ENCODE measurements around the gene CFAP52.

CFAP52 gene

DNA sequence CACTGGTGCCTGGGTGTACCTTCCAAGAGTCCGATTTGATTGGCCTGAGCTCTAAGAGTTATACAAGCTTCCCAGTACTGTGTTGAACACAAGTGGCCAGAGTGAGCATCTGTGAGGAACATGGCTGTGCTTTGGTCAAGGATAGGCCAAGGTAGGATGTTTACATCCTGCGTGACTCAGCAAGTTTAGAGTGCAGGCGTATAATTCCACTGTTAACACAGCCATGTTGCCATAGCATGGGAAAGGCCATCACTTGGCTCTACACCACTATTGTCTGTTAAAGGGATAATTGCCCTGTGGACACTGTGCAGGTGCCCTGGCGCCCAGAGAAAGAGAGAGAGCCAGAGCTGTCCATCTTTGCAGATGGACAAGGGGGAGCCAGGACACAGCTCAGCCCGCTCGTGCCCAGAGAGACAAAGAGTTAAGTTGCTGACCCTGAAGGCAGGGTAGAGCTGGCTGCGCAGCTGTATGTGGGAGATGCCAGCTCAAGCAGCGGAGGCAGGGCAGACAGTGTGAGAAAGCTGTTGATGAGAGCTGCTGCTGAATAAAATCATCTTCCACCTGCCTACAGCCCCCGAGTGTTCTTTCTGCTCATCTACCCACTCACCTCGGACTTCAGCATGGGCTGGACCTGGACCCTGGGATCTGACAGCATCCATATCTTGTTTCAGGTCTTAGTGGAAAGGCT lies 11.7 kb downstream of the CFAP52 start:
- TF ChIP-seq, protein P1, sequence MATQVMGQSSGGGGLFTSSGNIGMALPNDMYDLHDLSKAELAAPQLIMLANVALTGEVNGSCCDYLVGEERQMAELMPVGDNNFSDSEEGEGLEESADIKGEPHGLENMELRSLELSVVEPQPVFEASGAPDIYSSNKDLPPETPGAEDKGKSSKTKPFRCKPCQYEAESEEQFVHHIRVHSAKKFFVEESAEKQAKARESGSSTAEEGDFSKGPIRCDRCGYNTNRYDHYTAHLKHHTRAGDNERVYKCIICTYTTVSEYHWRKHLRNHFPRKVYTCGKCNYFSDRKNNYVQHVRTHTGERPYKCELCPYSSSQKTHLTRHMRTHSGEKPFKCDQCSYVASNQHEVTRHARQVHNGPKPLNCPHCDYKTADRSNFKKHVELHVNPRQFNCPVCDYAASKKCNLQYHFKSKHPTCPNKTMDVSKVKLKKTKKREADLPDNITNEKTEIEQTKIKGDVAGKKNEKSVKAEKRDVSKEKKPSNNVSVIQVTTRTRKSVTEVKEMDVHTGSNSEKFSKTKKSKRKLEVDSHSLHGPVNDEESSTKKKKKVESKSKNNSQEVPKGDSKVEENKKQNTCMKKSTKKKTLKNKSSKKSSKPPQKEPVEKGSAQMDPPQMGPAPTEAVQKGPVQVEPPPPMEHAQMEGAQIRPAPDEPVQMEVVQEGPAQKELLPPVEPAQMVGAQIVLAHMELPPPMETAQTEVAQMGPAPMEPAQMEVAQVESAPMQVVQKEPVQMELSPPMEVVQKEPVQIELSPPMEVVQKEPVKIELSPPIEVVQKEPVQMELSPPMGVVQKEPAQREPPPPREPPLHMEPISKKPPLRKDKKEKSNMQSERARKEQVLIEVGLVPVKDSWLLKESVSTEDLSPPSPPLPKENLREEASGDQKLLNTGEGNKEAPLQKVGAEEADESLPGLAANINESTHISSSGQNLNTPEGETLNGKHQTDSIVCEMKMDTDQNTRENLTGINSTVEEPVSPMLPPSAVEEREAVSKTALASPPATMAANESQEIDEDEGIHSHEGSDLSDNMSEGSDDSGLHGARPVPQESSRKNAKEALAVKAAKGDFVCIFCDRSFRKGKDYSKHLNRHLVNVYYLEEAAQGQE (IDR thresholded peaks at IDR 0.05; ENCODE audit: insufficient read depth in 1 of 2, low read depth in 2 of 2, low read length in 2 of 2) = no peak
- TF ChIP-seq FOXP2 (optimal IDR thresholded peaks at IDR 0.05; ENCODE audit: borderline replicate concordance, extremely low read depth, extremely low read length, insufficient read depth) = no peak
- TF ChIP-seq SIN3A (IDR thresholded peaks at IDR 0.05; ENCODE audit: borderline replicate concordance, insufficient read depth, low read length) = no peak
- TF ChIP-seq POLR2AphosphoS5 (IDR thresholded peaks at IDR 0.05; ENCODE audit: low read depth, low read length) = no peak
- TF ChIP-seq TAF1 (IDR thresholded peaks at IDR 0.05; ENCODE audit: borderline replicate concordance, insufficient read depth, low read length) = no peak

DNA sequence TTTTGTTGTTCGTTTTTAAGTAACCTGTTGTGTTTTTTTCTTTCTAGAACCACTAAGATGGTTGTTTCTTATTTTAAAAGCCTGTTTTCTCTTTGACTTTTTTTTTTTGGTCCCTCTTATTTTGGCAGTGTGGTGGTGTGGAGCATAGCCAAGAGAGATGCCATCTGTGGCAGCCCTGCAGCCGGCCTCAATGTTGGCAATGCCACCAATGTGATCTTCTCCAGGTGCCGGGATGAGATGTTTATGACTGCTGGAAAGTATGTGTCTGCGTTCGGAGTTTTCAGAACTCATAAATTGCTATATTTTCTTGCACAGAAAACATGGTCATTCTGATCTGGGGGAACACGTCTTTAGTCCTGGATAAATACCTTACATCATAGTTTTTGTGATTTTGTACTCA lies 17.6 kb downstream of the CFAP52 start:
- TF ChIP-seq FOXP2 (optimal IDR thresholded peaks at IDR 0.05; ENCODE audit: borderline replicate concordance, extremely low read depth, extremely low read length, insufficient read depth) = no peak
- TF ChIP-seq TAF1 (IDR thresholded peaks at IDR 0.05; ENCODE audit: borderline replicate concordance, insufficient read depth, low read length) = no peak
- TF ChIP-seq, protein P1 (IDR thresholded peaks at IDR 0.05; ENCODE audit: insufficient read depth in 1 of 2, low read depth in 2 of 2, low read length in 2 of 2) = no peak
- TF ChIP-seq POLR2AphosphoS5 (IDR thresholded peaks at IDR 0.05; ENCODE audit: low read depth, low read length) = no peak
- TF ChIP-seq SIN3A (IDR thresholded peaks at IDR 0.05; ENCODE audit: borderline replicate concordance, insufficient read depth, low read length) = no peak

DNA sequence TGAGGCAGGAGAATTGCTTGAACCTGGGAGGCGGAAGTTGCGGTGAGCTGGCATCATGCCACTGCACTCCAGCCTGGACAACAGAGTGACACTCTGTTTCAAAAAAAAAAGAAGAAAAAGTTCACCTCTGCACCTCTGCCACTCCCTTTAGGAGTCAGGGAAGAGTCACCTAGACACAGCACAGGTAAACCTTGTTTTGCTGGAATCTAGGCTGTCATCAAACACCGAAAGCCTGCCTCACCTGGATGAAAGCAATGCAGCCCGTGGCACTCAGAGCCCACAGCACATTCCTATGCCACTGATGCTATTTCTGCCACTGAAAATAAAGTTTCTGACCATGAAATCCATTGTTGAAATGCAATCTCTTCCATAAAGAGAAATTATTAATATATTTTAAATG lies 22.2 kb downstream of the CFAP52 start:
- no peak for TF ChIP-seq POLR2AphosphoS5 (IDR thresholded peaks at IDR 0.05; ENCODE audit: low read depth, low read length)
- TF ChIP-seq TAF1 (IDR thresholded peaks at IDR 0.05; ENCODE audit: borderline replicate concordance, insufficient read depth, low read length) = no peak
- no peak for TF ChIP-seq SIN3A (IDR thresholded peaks at IDR 0.05; ENCODE audit: borderline replicate concordance, insufficient read depth, low read length)
- TF ChIP-seq, protein P1 (IDR thresholded peaks at IDR 0.05; ENCODE audit: insufficient read depth in 1 of 2, low read depth in 2 of 2, low read length in 2 of 2) = no peak
- TF ChIP-seq FOXP2 (optimal IDR thresholded peaks at IDR 0.05; ENCODE audit: borderline replicate concordance, extremely low read depth, extremely low read length, insufficient read depth) = no peak

DNA sequence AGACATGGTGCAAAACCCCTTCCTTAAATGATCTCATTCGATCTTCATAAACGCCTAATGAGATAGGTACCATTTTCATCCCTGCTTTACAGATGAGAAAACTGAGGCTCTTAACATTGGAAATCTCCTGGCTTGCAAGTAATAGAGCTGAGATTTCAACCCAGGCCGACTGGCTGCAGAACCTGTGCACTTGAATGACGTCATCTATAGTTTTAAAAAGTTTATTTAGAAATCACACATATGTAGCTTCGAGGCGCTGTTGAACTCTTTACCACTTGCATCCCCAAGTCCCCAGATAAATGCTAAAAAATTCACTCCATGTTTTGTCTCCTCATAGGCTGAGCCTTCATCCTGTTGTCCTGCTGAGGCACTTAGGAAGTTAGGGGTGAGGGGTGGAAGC lies 30.0 kb downstream of the CFAP52 start:
- TF ChIP-seq POLR2AphosphoS5 (IDR thresholded peaks at IDR 0.05; ENCODE audit: low read depth, low read length) = no peak
- TF ChIP-seq TAF1 (IDR thresholded peaks at IDR 0.05; ENCODE audit: borderline replicate concordance, insufficient read depth, low read length) = no peak

DNA sequence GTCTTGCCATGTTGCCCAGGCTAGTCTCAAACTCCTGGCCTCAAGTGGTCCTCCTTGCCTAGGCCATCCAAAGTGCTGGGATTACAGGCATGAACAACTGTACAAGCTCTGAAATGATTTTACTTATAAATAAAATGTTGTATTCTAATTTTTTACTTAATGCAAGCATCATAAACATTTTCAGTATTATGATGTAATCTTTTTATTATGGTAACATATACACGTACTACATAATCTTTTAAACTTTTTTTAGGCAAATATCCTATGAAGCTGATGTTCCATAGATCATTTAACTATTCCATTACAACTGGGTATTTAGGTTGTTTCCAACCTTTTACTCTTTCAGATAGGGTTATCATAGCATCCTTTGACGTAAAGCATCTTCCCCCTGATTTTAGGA lies 35.1 kb downstream of the CFAP52 start:
- no peak for TF ChIP-seq TAF1 (IDR thresholded peaks at IDR 0.05; ENCODE audit: borderline replicate concordance, insufficient read depth, low read length)

DNA sequence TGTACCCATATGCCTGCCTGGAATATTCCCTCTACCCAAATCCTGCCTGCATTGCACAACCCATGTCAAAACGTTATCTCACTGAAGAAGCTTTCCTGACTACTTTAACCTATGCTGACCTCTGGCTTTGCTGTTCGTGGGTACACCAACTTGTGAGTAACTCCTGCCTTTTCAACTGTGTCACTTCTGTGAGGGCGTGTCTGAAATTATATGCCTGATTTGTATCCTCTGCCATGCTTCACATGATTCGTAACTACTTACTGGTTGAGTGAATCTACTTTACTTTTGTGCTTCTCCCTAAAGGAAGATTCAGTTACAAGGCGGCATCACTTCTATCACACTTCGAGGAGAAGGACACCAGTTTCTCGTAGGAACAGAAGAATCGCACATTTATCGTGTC lies 35.6 kb downstream of the CFAP52 start:
- no peak for TF ChIP-seq POLR2AphosphoS5 (IDR thresholded peaks at IDR 0.05; ENCODE audit: low read depth, low read length)
- no peak for TF ChIP-seq SIN3A (IDR thresholded peaks at IDR 0.05; ENCODE audit: borderline replicate concordance, insufficient read depth, low read length)
- TF ChIP-seq, protein P1 (IDR thresholded peaks at IDR 0.05; ENCODE audit: insufficient read depth in 1 of 2, low read depth in 2 of 2, low read length in 2 of 2) = no peak
- TF ChIP-seq FOXP2 (optimal IDR thresholded peaks at IDR 0.05; ENCODE audit: borderline replicate concordance, extremely low read depth, extremely low read length, insufficient read depth) = no peak
- TF ChIP-seq TAF1 (IDR thresholded peaks at IDR 0.05; ENCODE audit: borderline replicate concordance, insufficient read depth, low read length) = no peak

Data from PFSK-1 (cell line).